HepG2 (cell line): Measurements from ENCODE around the gene GGA1. TPM values are rescaled to one million over a fixed set of nuclear protein-coding genes. Genes with fewer than 3 reads are reported as not detected.

ENCODE experiments used
- FOSL1 ChIP-seq: sonication (generic); formaldehyde crosslinking; IDR thresholded peaks from 2 replicates; pipeline ENCODE4 v1.9.0; 2021; ENCODE audit warnings: missing genetic modification reagents, borderline replicate concordance
- FOXA1 ChIP-seq, 2 experiments: fragments of 450-650 bp in 1 of 2; sonication (generic) in 1 of 2; formaldehyde crosslinking in 1 of 2; IDR thresholded peaks; 2 replicates each; pipeline versions ENCODE4 v1.4.0 to v1.6.1; 2016 to 2020; ENCODE audit warnings: missing genetic modification reagents in 1 of 2
- FOXO4 ChIP-seq: sonication (generic); formaldehyde crosslinking; conservative IDR thresholded peaks from 2 replicates; pipeline ENCODE4 v1.8.1; 2023; ENCODE audit warnings: missing genetic modification reagents
- HMG20A ChIP-seq: IDR thresholded peaks from 2 replicates; pipeline ENCODE4 v1.6.1; 2016; ENCODE audit warnings: borderline replicate concordance
- HOXA9 ChIP-seq: sonication (generic); formaldehyde crosslinking; IDR thresholded peaks from 2 replicates; pipeline ENCODE4 v1.8.1; 2022; ENCODE audit warnings: missing genetic modification reagents, mild to moderate bottlenecking, moderate library complexity, borderline replicate concordance
- MXD4 ChIP-seq: IDR thresholded peaks from 2 replicates; pipeline ENCODE4 v1.6.1; 2016; ENCODE audit warnings: mild to moderate bottlenecking, missing biosample characterization, missing genetic modification reagents
- MXI1 ChIP-seq: IDR thresholded peaks from 3 replicates; pipeline ENCODE4 v1.6.1; 2012; ENCODE audit warnings: low read depth, low read length, inconsistent platforms, borderline replicate concordance
- NR2C2 ChIP-seq: sonication (generic); formaldehyde crosslinking; IDR thresholded peaks from 2 replicates; pipeline ENCODE4 v1.4.0; 2020; ENCODE audit warnings: missing genetic modification reagents, mild to moderate bottlenecking, moderate library complexity, borderline replicate concordance
- PRMT3 ChIP-seq: sonication (generic); formaldehyde crosslinking; IDR thresholded peaks from 2 replicates; pipeline ENCODE4 v1.8.1; 2022; ENCODE audit warnings: low read depth, mild to moderate bottlenecking, moderate library complexity, missing genetic modification reagents, borderline replicate concordance
- SNAI1 ChIP-seq: sonication (generic); formaldehyde crosslinking; IDR thresholded peaks from 2 replicates; pipeline ENCODE4 v1.5.0; 2020; ENCODE audit warnings: mild to moderate bottlenecking, missing genetic modification reagents, borderline replicate concordance
- SRSF9 ChIP-seq: fragments of 200-400 bp; formaldehyde crosslinking; IDR thresholded peaks from 2 replicates; pipeline ENCODE4 v1.6.1; 2018; ENCODE audit warnings: borderline replicate concordance, mild to moderate bottlenecking, low read depth, low read length; ENCODE audit not compliant: insufficient read depth, poor library complexity, severe bottlenecking
- TEAD2 ChIP-seq: sonication (generic); formaldehyde crosslinking; IDR thresholded peaks from 2 replicates; pipeline ENCODE4 v1.9.0; 2021; ENCODE audit warnings: missing genetic modification reagents
- ZBTB44 ChIP-seq: sonication (generic); formaldehyde crosslinking; IDR thresholded peaks from 2 replicates; pipeline ENCODE4 v1.4.0; 2020; ENCODE audit warnings: missing genetic modification reagents
- ZNF276 ChIP-seq: sonication (generic); formaldehyde crosslinking; IDR thresholded peaks from 2 replicates; pipeline ENCODE4 v1.4.0; 2020; ENCODE audit warnings: mild to moderate bottlenecking, low read depth, missing genetic modification reagents
- ZNF318 ChIP-seq: sonication (generic); formaldehyde crosslinking; IDR thresholded peaks from 2 replicates; pipeline ENCODE4 v1.4.0; 2020; ENCODE audit warnings: mild to moderate bottlenecking, missing genetic modification reagents
- polyA plus RNA-seq, 8 experiments: library from polyadenylated mRNA; depleted of rRNA in 3 of 8; stranded (reverse) in 7 of 8; unstranded in 1 of 8; fragments of >200 nt; fragmentation: Illumina TruSeq in 4 of 8; extraction: Trizol in 4 of 8; gene quantifications; 2 replicates each; pipeline versions ENCODE4 v1.2.1 to v1.2.3, GENCODE V29; 2011 to 2016; ENCODE audit warnings: low read depth in 4 of 8, missing spikeins in 1 of 8, mixed read lengths in 1 of 8; ENCODE audit not compliant: insufficient read depth in 1 of 8
- total RNA-seq, 5 experiments: library from RNA; depleted of rRNA; stranded (reverse); fragments of >200 nt; fragmentation: Illumina TruSeq; extraction: Trizol; gene quantifications; 2 replicates each; pipeline ENCODE4 v1.2.3, GENCODE V29; 2016; ENCODE audit warnings: low read depth in 1 of 5

The GGA1 gene
- total and polyA plus RNA-seq, 2 of the 13 experiments (the other 11 are each of a cell fraction or from before 2014, with no cell fraction given): 29.1 to 87.2 TPM

DNA sequence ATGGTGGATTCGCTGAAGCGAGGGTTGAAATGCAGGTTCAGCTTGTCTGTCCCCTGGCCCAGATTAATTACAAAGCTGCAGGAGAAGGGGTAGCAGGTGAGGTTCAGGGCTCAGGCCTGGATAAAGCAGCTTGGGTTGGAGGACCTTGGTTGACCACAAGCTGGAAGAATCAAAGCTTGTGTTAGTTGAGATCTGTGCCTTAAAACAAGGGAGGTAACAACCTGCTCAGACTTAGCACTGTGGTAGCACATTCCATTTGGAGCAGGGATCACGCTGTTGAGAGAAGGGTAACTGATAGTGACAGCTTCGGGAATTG lies 38.0 kb upstream of the GGA1 start (continued):
- TF ChIP-seq ZNF318 (CRISPR knock-in tag) (no peak), MXI1 (no peak), SNAI1 (CRISPR knock-in tag) (no peak), MXD4 (no peak), HOXA9 (no peak), FOXO4 (CRISPR knock-in tag) (no peak), HMG20A (no peak), FOXA1 (IDR thresholded peaks at IDR 0.05) (no peak), FOXA1 (CRISPR knock-in tag; IDR thresholded peaks at IDR 0.05) (no peak), ZBTB44 (CRISPR knock-in tag) (no peak), PRMT3 (CRISPR knock-in tag) (no peak), FOSL1 (CRISPR knock-in tag) (no peak), TEAD2 (CRISPR knock-in tag) (no peak), ZNF276 (CRISPR knock-in tag) (no peak), NR2C2 (peak; percentile 69; the same call in 1 of the 2 replicates), SRSF9 (no peak)
